ENCODE data around the gene DMKN. TPM values are rescaled to one million over a fixed set of nuclear protein-coding genes. Genes with fewer than 3 reads are reported as not detected.

Gene DMKN
- total and polyA plus RNA-seq, 9 of the 15 experiments (the other 6 are each of a cell fraction or from before 2014, with no cell fraction given) = 0.36 to 0.53 TPM; not detected in 7

DNA sequence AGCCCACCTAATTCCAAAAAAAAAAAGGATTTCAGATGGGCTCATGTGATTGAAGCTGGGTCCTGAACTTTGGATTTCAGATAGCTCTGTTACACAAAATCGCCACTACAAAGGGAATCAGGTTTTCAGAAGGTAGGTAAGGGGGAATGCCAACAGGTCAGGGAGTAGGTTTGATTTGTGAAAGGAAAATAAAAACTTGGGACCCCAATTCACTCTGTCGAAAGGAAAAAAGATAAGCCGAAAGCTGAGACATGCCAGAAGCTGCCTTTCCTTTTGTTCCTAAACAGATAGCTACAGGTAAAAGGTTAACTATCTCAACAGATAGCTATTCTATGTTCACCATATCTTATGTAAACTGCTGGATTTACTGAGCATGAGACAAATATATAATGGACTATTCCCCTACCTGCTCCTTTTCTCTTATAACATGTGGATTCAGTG, 27.2 kb downstream of the DMKN start (continued):
- TF ChIP-seq, protein P1, sequence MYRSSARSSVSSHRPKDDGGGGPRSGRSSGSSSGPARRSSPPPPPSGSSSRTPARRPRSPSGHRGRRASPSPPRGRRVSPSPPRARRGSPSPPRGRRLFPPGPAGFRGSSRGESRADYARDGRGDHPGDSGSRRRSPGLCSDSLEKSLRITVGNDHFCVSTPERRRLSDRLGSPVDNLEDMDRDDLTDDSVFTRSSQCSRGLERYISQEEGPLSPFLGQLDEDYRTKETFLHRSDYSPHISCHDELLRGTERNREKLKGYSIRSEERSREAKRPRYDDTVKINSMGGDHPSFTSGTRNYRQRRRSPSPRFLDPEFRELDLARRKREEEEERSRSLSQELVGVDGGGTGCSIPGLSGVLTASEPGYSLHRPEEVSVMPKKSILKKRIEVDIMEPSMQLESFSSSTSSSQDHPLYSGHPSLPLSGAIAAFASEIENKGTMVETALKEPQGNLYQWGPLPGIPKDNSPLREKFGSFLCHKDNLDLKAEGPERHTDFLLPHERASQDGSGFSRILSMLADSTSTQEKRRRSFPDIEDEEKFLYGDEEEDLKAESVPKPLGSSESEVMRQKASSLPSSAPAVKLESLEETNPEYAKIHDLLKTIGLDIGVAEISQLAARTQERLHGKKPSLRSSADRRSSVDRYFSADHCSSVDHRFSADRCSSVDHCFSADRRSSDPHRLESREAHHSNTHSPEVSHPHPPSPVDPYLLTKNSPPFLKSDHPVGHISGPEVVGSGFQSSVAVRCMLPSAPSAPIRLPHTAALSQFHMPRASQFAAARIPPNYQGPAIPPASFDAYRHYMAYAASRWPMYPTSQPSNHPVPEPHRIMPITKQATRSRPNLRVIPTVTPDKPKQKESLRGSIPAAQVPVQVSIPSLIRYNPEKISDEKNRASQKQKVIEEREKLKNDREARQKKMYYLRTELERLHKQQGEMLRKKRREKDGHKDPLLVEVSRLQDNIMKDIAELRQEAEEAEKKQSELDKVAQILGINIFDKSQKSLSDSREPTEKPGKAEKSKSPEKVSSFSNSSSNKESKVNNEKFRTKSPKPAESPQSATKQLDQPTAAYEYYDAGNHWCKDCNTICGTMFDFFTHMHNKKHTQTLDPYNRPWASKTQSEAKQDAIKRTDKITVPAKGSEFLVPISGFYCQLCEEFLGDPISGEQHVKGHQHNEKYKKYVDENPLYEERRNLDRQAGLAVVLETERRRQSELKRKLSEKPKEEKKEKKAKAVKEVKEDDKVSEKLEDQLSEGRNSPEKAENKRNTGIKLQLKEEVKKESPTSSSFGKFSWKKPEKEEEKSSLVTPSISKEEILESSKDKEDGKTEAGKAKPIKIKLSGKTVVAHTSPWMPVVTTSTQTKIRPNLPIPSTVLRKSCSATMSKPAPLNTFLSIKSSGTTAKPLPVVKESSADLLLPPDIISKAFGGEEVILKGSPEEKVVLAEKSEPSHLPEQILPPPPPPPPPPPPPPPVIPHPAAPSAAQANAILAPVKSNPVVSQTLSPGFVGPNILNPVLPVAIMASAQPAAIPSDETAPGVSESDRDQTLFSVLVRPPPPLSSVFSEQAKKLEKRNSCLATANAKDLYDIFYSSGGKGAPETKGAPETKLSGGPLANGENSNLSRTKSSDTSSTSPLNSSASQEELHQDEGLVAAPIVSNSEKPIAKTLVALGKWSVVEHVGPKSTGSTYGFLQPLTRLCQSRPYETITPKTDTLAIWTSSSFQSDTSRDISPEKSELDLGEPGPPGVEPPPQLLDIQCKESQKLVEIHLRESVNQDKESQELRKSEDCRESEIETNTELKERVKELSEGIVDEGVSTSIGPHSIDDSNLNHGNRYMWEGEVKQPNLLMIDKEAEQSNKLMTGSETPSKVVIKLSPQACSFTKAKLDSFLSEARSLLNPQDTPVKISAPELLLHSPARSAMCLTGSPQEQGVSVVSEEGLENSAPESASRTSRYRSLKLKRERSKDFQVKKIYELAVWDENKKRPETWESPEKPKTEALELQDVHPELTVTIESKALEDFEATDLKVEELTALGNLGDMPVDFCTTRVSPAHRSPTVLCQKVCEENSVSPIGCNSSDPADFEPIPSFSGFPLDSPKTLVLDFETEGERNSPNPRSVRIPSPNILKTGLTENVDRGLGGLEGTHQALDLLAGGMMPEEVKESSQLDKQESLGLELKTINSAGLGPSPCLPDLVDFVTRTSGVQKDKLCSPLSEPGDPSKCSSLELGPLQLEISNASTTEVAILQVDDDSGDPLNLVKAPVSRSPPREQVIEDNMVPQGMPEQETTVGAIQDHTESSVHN (IDR thresholded peaks at IDR 0.05; ENCODE audit: borderline replicate concordance in 1 of 2, low read depth in 1 of 2) = no peak
- TF ChIP-seq ZNF589 (CRISPR knock-in tag; IDR thresholded peaks at IDR 0.05; ENCODE audit: low read depth) = no peak
